ENCODE measurements around the gene CLEC5A. TPM values are rescaled to one million over a fixed set of nuclear protein-coding genes. Genes with fewer than 3 reads are reported as not detected.

Gene CLEC5A
- total and polyA plus RNA-seq, 2 donors (not counting 1 experiment from before 2014, with no cell fraction given): 0.03 to 0.47 TPM

DNA sequence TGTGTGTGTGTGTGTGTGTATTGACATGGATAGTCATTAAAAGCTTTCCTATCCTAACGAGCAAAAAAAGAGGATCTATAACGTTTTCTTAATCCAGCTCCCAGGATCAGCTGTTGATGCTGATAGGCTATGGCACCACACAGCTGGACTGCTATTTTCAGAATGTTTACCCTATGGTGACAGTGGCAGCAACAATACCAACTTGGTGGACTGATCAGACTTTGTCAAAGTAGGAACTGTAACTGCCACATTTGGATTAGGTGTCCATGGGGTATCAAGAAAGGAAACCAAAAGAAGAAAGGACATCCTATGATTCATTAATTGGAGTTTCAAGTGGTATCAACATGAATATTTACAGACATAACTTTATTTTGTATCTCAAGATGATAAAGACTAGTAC lies 2.7 kb upstream of the CLEC5A start:
- CTCF ChIA-PET: no interaction called here
- no peak overlapping the region for H2AFZ ChIP-seq (ENCODE audit: insufficient read depth, low read depth, low read length, poor library complexity, severe bottlenecking)
- ATAC-seq (ENCODE audit: low read depth): no peak

GRCh38 chr7:141949021-141949420 lies 2.2 kb upstream of the CLEC5A start:
- Histone ChIP-seq H2AFZ (ENCODE audit: insufficient read depth, low read depth, low read length, poor library complexity, severe bottlenecking) (no peak overlapping the region), H3K4me1 (ENCODE audit: control insufficient read depth in 2 of 2, insufficient read depth in 2 of 2, low read length in 2 of 2) (no peaks in the 10 kb centered on the region), H3K27me3 (replicated peaks in 1 of 4; ENCODE audit: control extremely low read depth in 1 of 4, control insufficient read depth in 3 of 4, insufficient read depth in 4 of 4, low read length in 3 of 4) (no peaks in the 10 kb centered on the region), H3K4me2 (replicated peaks; ENCODE audit: low read depth, low read length, poor library complexity, severe bottlenecking) (no peak overlapping the region), H3K9me3 (ENCODE audit: control extremely low read depth in 1 of 3, control insufficient read depth in 2 of 3, insufficient read depth in 1 of 3, low read length in 2 of 3) (no peaks in the 10 kb centered on the region), H4K20me1 (ENCODE audit: control insufficient read depth, insufficient read depth, low read length, poor library complexity, severe bottlenecking) (no peaks in the 10 kb centered on the region), H3K79me2 (ENCODE audit: control insufficient read depth, insufficient read depth, low read length) (no peaks in the 10 kb centered on the region), H3K9ac (ENCODE audit: low read length) (no peak overlapping the region), H3K4me3 (ENCODE audit: control extremely low read depth in 1 of 5, extremely low read depth in 1 of 5, insufficient read depth in 1 of 5, low read depth in 2 of 5, low read length in 4 of 5) (no peak overlapping the region), H3K27ac (ENCODE audit: low read length in 2 of 2) (no peak overlapping the region), H3K36me3 (replicated peaks in 1 of 2; ENCODE audit: control extremely low read depth in 1 of 2, control insufficient read depth in 1 of 2, extremely low read depth in 1 of 2, insufficient read depth in 2 of 2, low read length in 1 of 2) (no peaks in the 10 kb centered on the region)
- no peaks in the 10 kb centered on the region for H3K9me3 Mint-ChIP-seq (ENCODE audit: insufficient read depth)
- ChIA-PET POLR2A (no interaction called here), CTCF (no interaction called here)
- TF ChIP-seq, protein P1, sequence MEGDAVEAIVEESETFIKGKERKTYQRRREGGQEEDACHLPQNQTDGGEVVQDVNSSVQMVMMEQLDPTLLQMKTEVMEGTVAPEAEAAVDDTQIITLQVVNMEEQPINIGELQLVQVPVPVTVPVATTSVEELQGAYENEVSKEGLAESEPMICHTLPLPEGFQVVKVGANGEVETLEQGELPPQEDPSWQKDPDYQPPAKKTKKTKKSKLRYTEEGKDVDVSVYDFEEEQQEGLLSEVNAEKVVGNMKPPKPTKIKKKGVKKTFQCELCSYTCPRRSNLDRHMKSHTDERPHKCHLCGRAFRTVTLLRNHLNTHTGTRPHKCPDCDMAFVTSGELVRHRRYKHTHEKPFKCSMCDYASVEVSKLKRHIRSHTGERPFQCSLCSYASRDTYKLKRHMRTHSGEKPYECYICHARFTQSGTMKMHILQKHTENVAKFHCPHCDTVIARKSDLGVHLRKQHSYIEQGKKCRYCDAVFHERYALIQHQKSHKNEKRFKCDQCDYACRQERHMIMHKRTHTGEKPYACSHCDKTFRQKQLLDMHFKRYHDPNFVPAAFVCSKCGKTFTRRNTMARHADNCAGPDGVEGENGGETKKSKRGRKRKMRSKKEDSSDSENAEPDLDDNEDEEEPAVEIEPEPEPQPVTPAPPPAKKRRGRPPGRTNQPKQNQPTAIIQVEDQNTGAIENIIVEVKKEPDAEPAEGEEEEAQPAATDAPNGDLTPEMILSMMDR (IDR thresholded peaks at IDR 0.05): no peak
- no peak for TF ChIP-seq EZH2 (IDR thresholded peaks at IDR 0.05; ENCODE audit: borderline replicate concordance, insufficient read depth, low read depth, low read length, poor library complexity, severe bottlenecking)
- intact Hi-C loops (cut with micrococcal nuclease): no loop called here
- H3K4me1 Mint-ChIP-seq: peaks cover 3% of the 10 kb centered on the region
- DNase-seq: no peak
- no peak for ATAC-seq (ENCODE audit: low read depth)
- no CpG with 5 or more reads among the region's 2 CpGs for whole genome bisulfite sequencing (ENCODE audit: insufficient coverage)
- no peaks in the 10 kb centered on the region for H3K27me3 Mint-ChIP-seq
- H3K4me3 Mint-ChIP-seq: no peak overlapping the region
- H3K27ac Mint-ChIP-seq: no peak overlapping the region

More for the DNA sequence above, 2.7 kb upstream of the CLEC5A start:
- Histone ChIP-seq H3K27ac (ENCODE audit: low read length in 2 of 2) (no peak overlapping the region), H3K27me3 (replicated peaks in 1 of 4; ENCODE audit: control extremely low read depth in 1 of 4, control insufficient read depth in 3 of 4, insufficient read depth in 4 of 4, low read length in 3 of 4) (no peaks in the 10 kb centered on the region), H3K4me2 (replicated peaks; ENCODE audit: low read depth, low read length, poor library complexity, severe bottlenecking) (no peak overlapping the region), H3K79me2 (ENCODE audit: control insufficient read depth, insufficient read depth, low read length) (no peaks in the 10 kb centered on the region), H3K36me3 (replicated peaks in 1 of 2; ENCODE audit: control extremely low read depth in 1 of 2, control insufficient read depth in 1 of 2, extremely low read depth in 1 of 2, insufficient read depth in 2 of 2, low read length in 1 of 2) (no peaks in the 10 kb centered on the region), H3K9ac (ENCODE audit: low read length) (no peak overlapping the region), H3K4me3 (ENCODE audit: control extremely low read depth in 1 of 5, extremely low read depth in 1 of 5, insufficient read depth in 1 of 5, low read depth in 2 of 5, low read length in 4 of 5) (no peak overlapping the region), H3K9me3 (ENCODE audit: control extremely low read depth in 1 of 3, control insufficient read depth in 2 of 3, insufficient read depth in 1 of 3, low read length in 2 of 3) (no peaks in the 10 kb centered on the region), H4K20me1 (ENCODE audit: control insufficient read depth, insufficient read depth, low read length, poor library complexity, severe bottlenecking) (no peaks in the 10 kb centered on the region), H3K4me1 (ENCODE audit: control insufficient read depth in 2 of 2, insufficient read depth in 2 of 2, low read length in 2 of 2) (no peaks in the 10 kb centered on the region)
- 100% methylated on average over 2 of the region's 2 CpGs for WGBS (ENCODE audit: insufficient coverage)
- Mint-ChIP-seq H3K9me3 (ENCODE audit: insufficient read depth) (no peaks in the 10 kb centered on the region), H3K27me3 (peaks cover 4% of the 10 kb centered on the region), H3K4me3 (no peak overlapping the region), H3K4me1 (peaks cover 3% of the 10 kb centered on the region), H3K27ac (no peak overlapping the region)
- TF ChIP-seq, protein P1 (IDR thresholded peaks at IDR 0.05): no peak
- no peak for TF ChIP-seq EZH2 (IDR thresholded peaks at IDR 0.05; ENCODE audit: borderline replicate concordance, insufficient read depth, low read depth, low read length, poor library complexity, severe bottlenecking)
- intact Hi-C loops (cut with micrococcal nuclease): no loop called here
- POLR2A ChIA-PET: no interaction called here
- no peak for DNase-seq
